Peyer's patch (tissue), 4 donors: Measurements from ENCODE around the gene ACYP1. TPM values are rescaled to one million over a fixed set of nuclear protein-coding genes. Genes with fewer than 3 reads are reported as not detected.

Experiments used
- DNase-seq, 3 donors: peaks; one replicate each; pipeline ENCODE4 v3.0.0-alpha.2; 2017 to 2019
- H3K27ac ChIP-seq, 4 donors: fragments of 200-600 bp; sonication (generic); one replicate each; pipeline ENCODE4 v1.5.1; 2016 to 2019
- H3K27me3 ChIP-seq, 2 donors: fragments of 200-600 bp; sonication (generic); one replicate each; pipeline ENCODE4 v1.5.1; 2019
- H3K36me3 ChIP-seq, 3 donors: fragments of 200-600 bp; sonication (generic); one replicate each; pipeline ENCODE4 v1.5.1; 2016 to 2019
- H3K4me1 ChIP-seq, 4 donors: fragments of 200-600 bp; sonication (generic); one replicate each; pipeline ENCODE4 v1.5.1; 2016 to 2019
- H3K4me3 ChIP-seq, 4 donors: fragments of 200-600 bp; sonication (generic); 1 replicate in 3 of 4; 2 replicates in 1 of 4; pipeline ENCODE4 v1.5.1; 2016 to 2019; ENCODE audit warnings: mild to moderate bottlenecking in 1 of 4
- H3K9me3 ChIP-seq, 4 donors: fragments of 200-600 bp; sonication (generic); one replicate each; pipeline ENCODE4 v1.5.1; 2016 to 2019; ENCODE audit warnings: mild to moderate bottlenecking in 1 of 4
- POLR2A ChIP-seq, 2 donors: fragments of 450-650 bp; IDR thresholded peaks; one replicate each; pipeline ENCODE4 v1.5.1; 2017; ENCODE audit warnings: antibody characterized with exemption in 2 of 2, mild to moderate bottlenecking in 2 of 2, moderate library complexity in 2 of 2
- total RNA-seq, 4 donors: library from RNA; depleted of rRNA; stranded (reverse); fragments of >200 nt; gene quantifications; one replicate each; pipeline ENCODE4 v1.1.0, GENCODE V29; 2016
- TF ChIP-seq, protein P1 (sequence below), 6 experiments: fragments of 450-650 bp in 4 of 6; fragments of 200-600 bp in 2 of 6; sonication (generic) in 1 of 6; IDR thresholded peaks; one replicate each; pipeline ENCODE4 v1.5.1; 2017 to 2019; ENCODE audit warnings: antibody characterized with exemption in 6 of 6, mild to moderate bottlenecking in 3 of 6, moderate library complexity in 1 of 6

Gene ACYP1
- total RNA-seq, 4 donors from 2014 or later: 15.7 to 36.4 (median 25.0) TPM

DNA sequence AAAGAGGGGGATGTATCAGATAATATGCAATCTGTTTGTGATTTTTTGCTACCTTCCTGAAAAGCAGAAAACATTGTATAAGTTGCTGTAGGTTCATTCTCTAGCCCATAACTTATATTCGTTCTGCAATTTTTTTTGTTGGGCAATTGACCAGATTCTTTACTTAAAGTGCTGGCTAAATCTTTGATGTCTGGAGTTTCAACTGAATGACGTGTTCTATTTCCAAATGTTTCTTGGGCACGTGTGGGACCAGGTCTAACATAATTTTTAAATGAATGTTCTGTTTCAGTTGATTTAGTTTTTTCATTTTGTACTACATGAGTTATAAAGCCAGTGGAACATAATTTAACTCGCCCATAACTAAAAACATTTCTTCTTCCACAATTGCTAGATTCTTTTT, 16.3 kb downstream of the ACYP1 start:
- H3K27ac ChIP-seq: no peak overlapping the region
- TF ChIP-seq, protein P1, sequence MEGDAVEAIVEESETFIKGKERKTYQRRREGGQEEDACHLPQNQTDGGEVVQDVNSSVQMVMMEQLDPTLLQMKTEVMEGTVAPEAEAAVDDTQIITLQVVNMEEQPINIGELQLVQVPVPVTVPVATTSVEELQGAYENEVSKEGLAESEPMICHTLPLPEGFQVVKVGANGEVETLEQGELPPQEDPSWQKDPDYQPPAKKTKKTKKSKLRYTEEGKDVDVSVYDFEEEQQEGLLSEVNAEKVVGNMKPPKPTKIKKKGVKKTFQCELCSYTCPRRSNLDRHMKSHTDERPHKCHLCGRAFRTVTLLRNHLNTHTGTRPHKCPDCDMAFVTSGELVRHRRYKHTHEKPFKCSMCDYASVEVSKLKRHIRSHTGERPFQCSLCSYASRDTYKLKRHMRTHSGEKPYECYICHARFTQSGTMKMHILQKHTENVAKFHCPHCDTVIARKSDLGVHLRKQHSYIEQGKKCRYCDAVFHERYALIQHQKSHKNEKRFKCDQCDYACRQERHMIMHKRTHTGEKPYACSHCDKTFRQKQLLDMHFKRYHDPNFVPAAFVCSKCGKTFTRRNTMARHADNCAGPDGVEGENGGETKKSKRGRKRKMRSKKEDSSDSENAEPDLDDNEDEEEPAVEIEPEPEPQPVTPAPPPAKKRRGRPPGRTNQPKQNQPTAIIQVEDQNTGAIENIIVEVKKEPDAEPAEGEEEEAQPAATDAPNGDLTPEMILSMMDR (IDR thresholded peaks at IDR 0.05): no peak
- no peak for TF ChIP-seq POLR2A (IDR thresholded peaks at IDR 0.05)
- H3K9me3 ChIP-seq: no peaks in the 10 kb centered on the region
- H3K4me3 ChIP-seq: no peak overlapping the region
- DNase-seq: no peak
- peaks cover 0 to 7% (median 0%) of the 10 kb centered on the region in 3 donors for H3K36me3 ChIP-seq
- no peaks in the 10 kb centered on the region for H3K27me3 ChIP-seq
- H3K4me1 ChIP-seq: peaks cover 0 to 21% (median 2%) of the 10 kb centered on the region in 4 donors

DNA sequence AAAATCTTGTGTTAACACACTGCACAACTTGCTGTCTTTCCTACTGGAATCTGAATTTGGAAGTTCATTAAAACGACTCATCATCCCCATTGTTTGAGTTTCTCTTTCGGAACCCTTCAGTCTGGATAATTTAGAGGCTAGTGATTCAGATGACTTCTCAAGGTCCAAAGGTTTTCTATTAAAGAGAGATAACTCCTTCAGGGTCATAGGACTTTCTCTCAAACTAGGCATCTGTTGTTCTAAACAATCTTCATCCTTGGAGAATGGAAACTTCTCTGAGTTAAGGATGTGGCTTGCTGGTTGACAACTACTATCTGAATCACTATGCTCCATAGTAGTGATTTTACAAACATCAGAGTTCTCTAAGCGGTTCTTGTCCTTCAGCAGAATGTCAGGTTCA, 16.9 kb downstream of the ACYP1 start:
- no peak overlapping the region for H3K4me3 ChIP-seq
- TF ChIP-seq, protein P1 (IDR thresholded peaks at IDR 0.05): no peak
- no peak for TF ChIP-seq POLR2A (IDR thresholded peaks at IDR 0.05)
- no peak for DNase-seq
- peak overlapping the region in 1 of 4 donors; percentile 53 for H3K27ac ChIP-seq
- H3K4me1 ChIP-seq: peaks cover 0 to 28% (median 2%) of the 10 kb centered on the region in 4 donors
- H3K9me3 ChIP-seq: no peaks in the 10 kb centered on the region
- H3K36me3 ChIP-seq: peaks cover 0 to 7% (median 0%) of the 10 kb centered on the region in 3 donors
- no peaks in the 10 kb centered on the region for H3K27me3 ChIP-seq

DNA sequence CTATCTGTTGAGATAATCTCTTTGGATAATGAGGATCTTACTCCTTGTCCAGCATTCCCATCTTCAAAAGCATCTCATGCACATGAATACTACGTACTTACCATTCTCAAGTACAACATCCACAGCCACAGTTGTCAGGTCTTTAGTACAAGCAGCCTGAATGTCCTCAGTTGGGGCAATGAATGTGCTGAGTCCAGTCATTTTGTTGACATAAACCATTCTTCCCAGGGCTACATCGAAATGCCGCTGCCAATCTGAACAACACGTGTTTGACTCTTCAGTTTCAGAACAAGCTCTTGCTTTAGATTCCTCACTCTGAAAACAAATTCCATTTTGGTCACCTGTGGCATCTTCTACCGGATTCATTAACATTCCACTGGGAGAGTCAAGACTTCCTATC, 17.5 kb downstream of the ACYP1 start:
- Histone ChIP-seq H3K36me3 (peaks cover 0 to 7% (median 0%) of the 10 kb centered on the region in 3 donors), H3K4me1 (peaks cover 0 to 30% (median 2%) of the 10 kb centered on the region in 4 donors), H3K27ac (peak overlapping the region in 1 of 4 donors; percentile 53), H3K9me3 (no peaks in the 10 kb centered on the region), H3K27me3 (no peaks in the 10 kb centered on the region), H3K4me3 (no peak overlapping the region)
- DNase-seq: no peak
- no peak for TF ChIP-seq POLR2A (IDR thresholded peaks at IDR 0.05)

DNA sequence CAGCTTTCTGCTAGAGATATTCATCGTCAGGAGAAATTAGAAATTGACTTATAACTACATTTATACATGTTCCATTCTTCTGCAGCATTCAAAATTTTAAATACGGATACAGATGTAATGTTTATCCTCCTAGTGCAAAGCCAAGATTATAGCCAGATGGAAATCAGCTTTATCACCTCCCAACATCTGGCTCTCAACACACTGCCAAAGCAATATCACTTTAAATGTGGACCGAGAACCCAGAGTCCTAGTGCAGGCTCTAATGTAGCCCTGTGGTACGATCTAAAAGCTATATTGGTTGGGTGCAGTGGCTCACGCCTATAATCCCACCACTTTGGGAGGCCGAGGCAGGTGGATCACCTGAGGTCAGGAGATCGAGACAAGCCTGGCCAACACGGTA, 19.1 kb downstream of the ACYP1 start:
- H3K36me3 ChIP-seq: peaks cover 0 to 7% (median 0%) of the 10 kb centered on the region in 3 donors
- no peaks in the 10 kb centered on the region for H3K9me3 ChIP-seq
- peaks cover 0 to 34% (median 3%) of the 10 kb centered on the region in 4 donors for H3K4me1 ChIP-seq
- no peak overlapping the region for H3K4me3 ChIP-seq
- TF ChIP-seq, protein P1 (IDR thresholded peaks at IDR 0.05): no peak
- TF ChIP-seq POLR2A (IDR thresholded peaks at IDR 0.05): no peak
- DNase-seq: no peak
- no peaks in the 10 kb centered on the region for H3K27me3 ChIP-seq
- H3K27ac ChIP-seq: no peak overlapping the region

DNA sequence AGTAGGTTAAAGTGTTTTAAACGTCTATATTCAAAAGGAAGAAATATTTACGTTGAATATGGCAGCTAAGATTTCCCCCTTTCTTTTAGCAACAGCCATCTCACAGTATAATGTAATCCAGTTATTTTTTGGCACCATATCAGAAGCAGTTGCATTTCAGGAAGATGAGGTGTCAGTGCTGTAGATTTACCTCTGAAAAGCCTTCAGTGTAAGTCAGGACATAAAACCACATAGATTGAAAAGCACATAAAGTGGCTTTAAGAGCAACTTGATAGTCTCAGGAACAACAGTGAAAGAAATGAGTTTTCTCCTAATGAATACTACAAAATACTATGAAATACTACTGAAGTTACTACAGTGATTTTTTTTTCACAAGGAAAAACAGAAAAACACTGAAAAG, 19.5 kb downstream of the ACYP1 start:
- no peaks in the 10 kb centered on the region for H3K9me3 ChIP-seq
- H3K4me1 ChIP-seq: peaks cover 0 to 38% (median 3%) of the 10 kb centered on the region in 4 donors
- H3K27ac ChIP-seq: no peak overlapping the region
- peaks cover 0 to 9% (median 0%) of the 10 kb centered on the region in 3 donors for H3K36me3 ChIP-seq
- H3K27me3 ChIP-seq: no peaks in the 10 kb centered on the region
- TF ChIP-seq, protein P1 (IDR thresholded peaks at IDR 0.05): no peak
- TF ChIP-seq POLR2A (IDR thresholded peaks at IDR 0.05): no peak
- DNase-seq: no peak
- no peak overlapping the region for H3K4me3 ChIP-seq

DNA sequence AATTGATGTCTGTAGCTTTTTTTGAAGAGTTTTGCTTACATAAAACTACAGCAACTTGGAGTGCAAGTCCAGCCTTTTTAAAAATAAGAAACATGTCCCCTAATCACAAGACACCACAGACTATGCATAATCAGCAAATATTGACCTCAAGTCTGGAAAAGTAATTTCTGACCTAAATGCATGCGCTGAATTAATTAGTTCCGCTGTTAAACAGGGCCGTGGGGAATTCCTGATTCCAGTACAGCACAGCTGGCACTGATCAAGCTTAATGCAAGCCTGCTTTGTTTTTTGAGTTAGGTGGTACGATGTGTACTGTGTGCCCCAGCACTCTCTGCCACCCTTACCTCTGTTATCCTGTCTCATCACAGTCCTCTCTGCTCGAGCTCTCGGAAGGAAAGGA, 21.8 kb downstream of the ACYP1 start:
- no peaks in the 10 kb centered on the region for H3K9me3 ChIP-seq
- peak overlapping the region in 1 of 4 donors; percentile 18 for H3K4me3 ChIP-seq
- H3K4me1 ChIP-seq: peaks cover 0 to 42% (median 3%) of the 10 kb centered on the region in 4 donors
- no peaks in the 10 kb centered on the region for H3K27me3 ChIP-seq
- DNase-seq: no peak
- H3K27ac ChIP-seq: peak overlapping the region in 3 of 4 donors; percentile 28 to 90 (median 77)
- TF ChIP-seq, protein P1 (IDR thresholded peaks at IDR 0.05): no peak
- TF ChIP-seq POLR2A (IDR thresholded peaks at IDR 0.05): no peak
- H3K36me3 ChIP-seq: peaks cover 0 to 29% (median 0%) of the 10 kb centered on the region in 3 donors
